Activated effector memory CD4-positive, alpha-beta T cell treated with Interleukin-2 at 50 U/mL for 16 hours (primary cell): ENCODE measurements around the gene TMEM156.
"Not testable (repeated sequence)": the region's sequence is repeated elsewhere in the genome, so short reads cannot be mapped to it uniquely, and the experiment has no call there.

Source experiments
- DNase-seq: peaks from one replicate; pipeline ENCODE4 v3.0.0-alpha.2; 2020

The TMEM156 gene

DNA sequence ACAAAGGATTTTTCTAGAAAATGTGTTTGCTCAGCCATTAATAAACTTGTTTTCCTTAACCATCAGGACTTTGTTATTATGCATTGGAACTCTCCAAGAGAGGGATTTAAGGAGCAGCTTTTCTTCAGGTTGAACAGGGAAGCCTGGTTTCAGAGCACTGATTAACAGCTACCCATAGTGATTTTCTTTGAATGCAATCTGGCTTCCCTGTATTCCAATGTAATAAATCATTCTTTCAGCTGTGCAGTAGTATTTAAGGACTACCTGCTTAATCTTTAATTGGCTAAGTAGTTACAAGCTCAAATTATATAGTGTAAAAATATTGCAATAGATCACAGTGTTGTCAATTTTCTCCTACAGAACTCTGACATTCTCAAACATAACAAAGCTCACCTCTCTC, 77.5 kb downstream of the TMEM156 start:
- DNase-seq, result no peak

DNA sequence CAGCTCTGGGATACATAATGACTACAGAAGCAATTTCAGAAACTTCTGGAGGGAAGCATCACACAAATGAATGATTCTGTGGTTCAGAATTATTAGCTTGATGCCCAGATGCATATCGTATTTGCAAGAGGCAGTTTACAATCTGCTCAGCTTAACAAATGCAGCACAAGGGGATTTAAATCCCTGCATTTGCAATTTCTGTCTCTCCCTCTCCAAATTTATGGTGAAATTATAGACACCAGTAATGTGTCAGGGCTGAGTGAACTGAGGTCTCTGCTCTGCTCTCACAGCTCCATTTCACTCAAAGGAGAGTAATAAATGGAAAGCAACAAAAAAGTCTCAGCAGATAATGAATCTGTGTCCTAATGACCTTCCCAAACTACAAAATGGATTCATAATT, 80.2 kb downstream of the TMEM156 start:
- DNase-seq, result no peak

DNA sequence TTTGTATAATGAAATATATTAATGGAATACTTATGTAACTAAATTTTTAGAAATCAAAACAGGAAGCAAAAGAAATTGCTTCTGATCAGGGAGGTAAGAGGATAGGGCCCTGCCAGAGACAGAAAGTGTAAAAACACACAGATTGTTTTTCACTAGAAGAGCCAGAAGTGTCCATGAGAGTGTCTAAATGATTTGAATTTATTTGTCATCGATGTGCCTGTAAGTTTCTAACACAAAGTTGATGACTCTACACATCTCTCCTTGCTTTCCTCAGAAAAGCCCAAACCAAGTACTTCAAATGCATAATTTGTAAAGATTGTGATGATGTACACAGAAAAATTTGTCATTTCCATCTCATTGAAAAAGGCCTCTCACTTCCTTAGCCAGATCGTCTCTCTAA, 80.6 kb downstream of the TMEM156 start:
- DNase-seq, result no peak

DNA sequence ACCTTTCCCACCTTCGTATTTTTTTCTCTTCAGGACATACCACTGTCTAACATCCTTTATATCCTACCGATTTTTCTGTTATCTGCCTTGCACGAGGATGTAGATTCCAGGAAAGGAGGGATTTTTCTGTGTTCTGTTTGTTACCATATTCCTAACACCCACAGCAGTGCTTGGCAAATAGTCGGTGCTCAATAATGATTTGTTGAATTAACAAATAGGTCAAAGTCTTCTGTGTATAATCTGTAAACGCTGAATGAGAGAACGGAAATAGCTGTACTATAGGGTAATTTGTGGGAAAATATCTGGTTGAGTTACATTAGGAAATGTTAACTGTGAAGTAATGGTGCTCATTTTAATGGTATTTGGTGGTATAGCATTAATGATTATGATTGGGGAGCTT, 81.5 kb downstream of the TMEM156 start:
- DNase-seq, result no peak

DNA sequence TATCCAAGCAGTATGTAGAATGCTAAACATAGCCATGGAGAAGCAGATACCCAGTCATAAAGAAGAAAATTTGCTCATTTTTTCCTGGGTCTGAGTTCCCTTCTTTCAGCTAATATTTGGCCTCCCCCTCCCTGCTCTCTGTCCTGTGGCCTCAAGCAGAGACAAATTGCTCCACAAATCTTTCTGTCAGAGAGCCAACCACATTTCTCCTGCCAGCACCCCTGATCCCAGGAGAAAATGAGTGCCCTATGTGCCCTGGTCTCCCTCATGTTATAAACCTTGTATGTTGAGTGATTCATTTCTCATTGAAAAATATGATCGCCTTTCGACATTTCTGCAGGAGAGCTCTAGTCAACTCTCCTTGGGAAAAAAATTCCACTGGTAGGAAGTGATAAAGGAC, 82.0 kb downstream of the TMEM156 start:
- DNase-seq, result no peak

DNA sequence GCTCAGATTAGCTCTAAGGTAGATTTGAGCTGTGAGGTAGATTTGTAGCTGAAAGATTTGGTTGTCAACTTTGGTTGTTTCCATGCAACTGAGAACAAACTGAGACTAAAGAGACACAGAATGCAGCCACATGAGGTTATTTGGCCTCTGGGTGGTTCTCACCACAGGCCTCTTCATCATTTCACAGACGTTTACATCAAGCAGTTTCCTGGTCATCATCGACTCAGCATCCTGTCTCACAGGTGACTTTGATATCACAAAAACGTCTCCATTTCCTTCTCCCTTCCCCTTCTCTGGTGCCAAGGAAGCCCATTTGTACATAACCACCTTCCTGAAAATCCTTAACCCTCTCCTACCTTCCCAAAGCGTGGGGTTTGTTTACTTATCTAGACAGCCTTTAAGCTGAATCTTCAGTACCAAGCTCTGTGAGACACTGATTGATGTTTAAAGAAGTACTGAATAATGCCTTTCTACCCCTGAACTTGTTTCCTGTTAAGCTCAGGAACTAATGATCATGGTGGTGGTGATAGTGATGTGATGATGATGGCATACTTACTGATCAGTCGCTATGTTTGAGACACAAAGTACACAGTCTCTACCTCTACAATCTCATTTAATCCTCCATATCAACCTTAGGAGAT, 82.7 kb downstream of the TMEM156 start:
- peak; percentile 2 for DNase-seq

DNA sequence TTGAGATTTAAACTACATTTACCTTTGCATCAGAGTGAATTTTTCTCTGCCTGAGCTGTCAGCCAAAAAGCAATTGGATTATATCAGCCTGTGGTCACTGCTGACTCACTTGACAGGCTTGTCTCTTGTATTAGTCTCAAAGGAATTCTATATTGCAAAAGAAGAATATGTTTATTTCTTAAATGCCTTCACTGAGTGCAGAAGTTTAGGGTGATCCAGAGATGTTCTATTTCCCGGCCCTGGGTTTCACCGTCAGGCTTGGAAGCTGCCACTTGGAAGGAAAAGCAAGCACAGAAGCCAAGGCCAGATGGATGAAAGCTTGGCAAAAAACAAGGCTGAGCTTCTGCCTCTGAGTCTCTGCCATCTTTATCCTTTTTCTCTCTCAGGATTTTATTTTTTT, 83.7 kb downstream of the TMEM156 start:
- no peak for DNase-seq

DNA sequence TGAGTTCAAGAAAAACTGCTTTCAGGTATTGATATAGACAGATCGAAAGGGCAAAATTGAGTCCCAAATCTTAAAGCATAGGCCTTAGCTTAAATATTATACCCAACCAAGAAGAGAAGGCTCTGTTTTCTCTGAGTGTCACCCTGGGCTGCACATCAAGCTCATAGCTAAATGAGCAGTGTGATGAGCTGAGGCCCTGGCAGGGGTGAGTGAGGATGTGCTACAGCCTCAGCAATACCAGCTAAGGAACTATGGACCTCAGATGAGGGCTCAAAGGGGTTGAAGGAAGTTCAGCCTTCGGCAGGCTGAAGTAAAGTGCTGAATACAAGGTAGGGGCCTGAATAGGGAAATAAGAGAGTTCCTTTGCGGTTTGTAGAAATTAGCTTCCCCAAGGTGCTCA, 85.3 kb downstream of the TMEM156 start:
- no peak for DNase-seq

DNA sequence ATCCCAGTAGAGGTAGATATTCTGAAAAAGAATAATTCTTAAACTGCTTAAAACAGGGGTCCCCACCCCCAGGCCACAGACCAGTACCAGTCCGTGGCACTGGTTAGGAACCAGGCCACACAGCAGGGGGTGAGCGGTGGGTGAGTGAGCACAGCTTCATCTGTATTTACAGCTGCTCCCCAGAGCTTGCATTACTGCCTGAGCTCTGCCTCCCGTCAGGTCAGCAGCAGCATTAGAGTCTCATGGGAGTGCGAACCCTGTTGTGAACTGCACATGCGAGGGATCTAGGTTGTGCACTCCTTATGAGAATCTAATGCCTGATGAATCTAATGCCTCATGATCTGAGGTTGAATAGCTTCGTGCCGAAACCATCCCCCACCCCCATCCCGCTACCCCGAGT, 87.8 kb downstream of the TMEM156 start:
- no peak for DNase-seq

DNA sequence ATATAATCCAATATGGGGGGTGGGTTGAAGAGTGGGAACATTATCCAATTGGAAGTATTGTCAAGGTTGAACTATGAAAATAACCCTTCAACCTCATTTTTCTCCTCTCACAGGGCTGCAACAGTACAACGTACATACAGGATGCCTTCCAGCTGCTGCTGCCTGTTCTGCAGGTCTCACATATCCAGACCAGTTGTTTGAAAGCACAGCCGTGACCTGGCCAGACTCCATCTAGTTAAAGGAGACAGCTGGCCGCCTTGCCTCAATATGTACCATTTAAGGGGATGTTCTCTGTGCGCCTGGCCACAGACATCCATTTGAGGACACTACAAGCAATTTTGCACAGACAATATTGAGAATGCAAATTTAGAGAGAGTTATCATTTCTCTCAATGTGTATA, 88.9 kb downstream of the TMEM156 start:
- no peak for DNase-seq

DNA sequence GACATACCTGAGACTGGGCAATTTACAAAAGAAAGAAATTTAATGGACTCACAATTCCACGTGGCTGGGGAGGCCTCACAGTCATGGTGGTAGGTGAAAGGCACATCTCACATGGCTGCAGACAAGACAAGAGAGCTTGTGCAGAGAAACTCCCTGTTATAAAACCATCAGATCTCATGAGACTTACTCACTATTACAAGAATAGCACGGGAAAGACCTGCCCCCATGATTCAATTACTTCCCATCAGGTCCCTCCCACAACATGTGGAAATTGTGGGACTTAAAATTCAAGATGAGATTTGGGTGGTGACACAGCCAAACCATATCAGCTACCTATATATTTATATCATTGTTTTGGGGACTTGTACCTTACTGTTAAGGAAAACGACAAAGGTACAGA, 90.3 kb downstream of the TMEM156 start:
- DNase-seq, result not testable (repeated sequence)

DNA sequence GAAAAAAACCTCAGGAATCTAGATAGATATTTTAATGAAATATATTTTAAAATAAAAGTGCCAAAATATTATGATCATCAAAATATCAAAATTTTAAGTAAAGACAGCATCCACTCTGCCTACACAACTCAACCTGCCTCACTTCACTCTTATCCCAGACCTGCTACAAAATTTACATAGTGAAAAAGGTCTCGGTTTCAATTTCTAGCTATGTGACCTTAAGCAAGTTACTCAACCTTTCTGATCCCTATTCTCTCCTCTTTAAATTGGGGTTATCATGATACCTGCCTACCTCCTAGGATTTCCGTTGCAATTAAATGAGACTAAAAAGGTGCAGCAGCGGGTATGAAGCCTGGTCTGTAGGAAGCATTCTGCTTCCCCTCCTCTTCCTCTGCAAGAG, 91.7 kb downstream of the TMEM156 start:
- DNase-seq, result no peak

DNA sequence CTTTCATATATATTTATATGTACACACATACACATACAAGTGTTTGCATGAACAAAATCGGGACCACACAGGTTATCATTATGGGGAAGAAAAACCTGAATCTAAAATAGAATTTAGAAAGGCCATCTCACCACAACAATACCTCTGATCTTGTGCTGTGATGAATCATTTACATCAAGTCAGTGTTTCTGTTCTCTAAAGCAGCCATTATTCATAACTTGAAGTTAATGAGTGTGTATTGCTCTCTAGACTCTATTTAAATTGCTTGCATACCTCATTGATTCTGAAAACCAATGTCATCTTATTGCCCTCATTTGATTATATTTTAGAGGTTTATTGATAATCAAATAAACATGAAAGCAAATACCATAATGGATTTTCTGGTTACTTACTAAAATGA, 93.0 kb downstream of the TMEM156 start:
- no peak for DNase-seq

DNA sequence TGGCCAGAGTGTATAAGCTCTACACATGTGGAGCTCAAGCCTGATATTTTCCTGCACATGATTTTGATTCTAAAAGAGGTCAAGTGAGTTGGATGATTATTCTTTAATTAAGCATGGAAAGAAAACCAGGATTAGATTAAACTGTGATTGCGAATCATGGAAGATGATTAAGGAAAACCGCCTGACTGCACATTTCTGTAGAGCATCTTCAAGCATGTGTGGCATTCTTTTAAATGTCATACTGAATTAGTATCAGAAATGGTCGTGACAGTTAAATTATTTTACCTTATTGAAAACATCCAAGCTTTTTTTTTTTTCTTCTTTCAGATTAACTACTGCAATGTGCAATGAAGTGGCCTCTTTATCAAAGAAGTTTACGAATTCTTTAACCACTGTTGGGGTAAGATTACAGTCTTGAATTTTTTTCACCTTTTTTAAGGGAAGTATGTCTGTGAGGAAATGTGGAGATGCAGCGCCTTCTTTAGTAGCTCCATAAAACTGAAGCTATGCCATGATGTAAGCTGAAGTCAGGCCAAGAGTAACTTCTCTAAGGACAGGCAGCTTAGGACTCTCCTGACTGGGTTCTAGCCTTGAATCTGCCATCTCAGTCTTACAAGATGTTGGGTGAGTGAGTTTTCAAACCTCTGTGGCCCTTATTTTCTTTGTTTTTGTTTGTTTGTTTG, 96.7 kb downstream of the TMEM156 start:
- DNase-seq, result no peak

DNA sequence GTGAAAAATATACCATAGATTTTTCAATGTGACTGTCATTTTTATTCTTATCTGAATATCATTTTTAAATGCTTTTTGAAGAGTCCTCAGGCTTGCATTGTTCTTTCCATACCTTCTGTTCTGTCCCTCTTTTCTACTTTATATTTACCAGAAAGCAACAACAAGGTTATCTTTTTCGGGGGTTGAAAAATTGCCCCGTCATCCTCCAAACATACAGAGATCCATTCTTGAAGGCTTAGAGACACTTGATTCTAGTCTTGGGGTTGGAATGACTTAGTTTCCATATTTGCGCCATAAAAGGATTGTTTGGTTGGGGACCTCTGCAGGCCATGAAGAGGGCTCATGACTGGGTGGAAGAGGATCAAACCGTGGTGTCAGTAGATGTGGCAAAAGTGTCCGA, 101.1 kb downstream of the TMEM156 start:
- DNase-seq, result no peak

DNA sequence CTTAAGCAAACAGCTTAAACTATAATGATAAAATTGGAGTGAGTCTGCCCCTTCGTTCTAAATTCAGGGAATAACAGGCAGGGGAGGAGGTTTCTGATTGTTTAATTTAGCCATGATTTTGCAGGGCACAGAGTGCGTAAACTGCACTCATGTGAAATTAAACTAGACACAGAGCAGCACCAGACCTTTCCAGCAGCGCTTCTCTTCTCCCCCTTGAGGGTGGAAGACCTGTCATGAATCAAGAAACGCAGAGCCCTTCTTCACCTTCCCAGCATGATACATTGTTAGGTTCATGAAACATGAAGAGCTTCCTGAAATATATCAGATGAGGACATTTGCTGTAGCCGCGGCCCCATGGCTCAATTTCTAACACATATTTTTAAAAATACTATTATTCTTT, 101.5 kb downstream of the TMEM156 start:
- DNase-seq, result no peak

DNA sequence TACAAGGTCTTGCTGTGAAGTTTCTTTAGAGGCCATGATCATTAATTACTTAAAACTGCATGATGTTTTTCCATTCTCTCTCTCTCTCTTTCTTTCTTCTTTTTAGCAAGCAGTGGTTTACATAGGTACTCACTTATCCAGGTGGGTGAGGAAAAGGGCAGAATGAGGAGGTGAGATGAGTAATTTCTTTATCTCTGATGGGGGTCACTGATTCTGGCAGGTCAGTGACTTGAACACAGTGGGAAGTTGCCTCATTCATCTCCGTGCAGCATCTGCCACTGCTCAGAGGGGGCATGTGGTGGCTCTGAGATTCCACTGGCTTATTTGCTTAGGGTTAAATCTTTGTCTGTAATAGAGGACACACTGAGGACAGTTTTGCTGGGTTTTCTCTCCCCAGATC, 102.0 kb downstream of the TMEM156 start:
- no peak for DNase-seq

DNA sequence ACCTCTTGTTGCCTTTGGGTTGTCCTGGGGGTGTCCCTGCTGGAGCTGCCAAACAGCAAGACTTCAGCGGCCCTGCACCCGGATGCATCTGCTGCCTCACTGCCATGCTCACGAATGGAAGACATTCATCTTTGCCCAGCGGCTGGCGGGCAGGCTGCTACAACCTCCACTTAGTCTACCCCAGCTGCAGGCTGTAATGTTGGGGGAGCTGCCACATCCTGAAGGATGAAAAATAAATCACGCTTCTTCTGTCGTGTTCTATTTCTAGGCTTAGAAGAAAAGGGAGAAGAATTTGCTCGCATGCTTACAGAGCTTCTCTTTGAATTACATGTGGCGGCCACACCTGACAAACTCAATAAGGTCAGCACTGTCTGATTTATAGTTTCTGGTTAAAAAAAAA, 103.2 kb downstream of the TMEM156 start:
- DNase-seq, result no peak

DNA sequence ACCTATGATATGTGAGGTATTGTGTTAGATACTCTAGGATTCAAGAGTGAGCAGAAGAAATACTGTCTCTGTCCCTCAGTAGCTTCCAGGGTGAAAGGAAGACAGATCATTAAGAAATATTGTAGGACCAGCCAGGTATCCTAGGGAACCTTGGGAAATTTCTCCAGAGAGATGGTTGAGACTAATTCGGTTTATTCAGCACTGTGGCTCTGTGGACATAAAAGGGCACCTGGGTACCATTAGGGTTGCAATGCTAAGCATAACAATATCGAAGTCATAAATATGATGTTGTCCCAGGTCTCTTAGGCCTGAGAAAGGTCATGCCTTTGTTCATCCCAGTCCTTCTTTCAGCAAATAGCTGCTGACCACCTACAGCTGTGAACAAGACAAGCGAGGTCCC, 103.6 kb downstream of the TMEM156 start:
- no peak for DNase-seq

DNA sequence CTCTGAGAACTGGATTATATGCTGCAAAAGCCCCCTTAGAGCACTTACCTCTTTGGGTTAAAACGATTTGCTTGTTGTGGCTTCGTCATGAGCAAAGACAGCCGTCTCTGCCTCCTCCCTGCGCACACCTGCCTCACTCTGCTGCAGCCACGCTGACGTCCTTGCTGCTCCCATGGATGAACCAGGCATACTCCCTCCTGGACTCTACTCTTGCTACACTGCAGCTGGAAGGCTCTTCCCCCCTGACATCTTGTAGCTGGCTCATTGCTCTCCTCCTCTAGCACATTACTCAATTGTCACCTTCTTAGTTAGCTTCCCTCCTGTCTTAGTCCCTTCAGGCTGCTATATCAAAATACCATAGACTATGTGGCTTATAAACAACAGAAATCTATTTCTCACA, 105.3 kb downstream of the TMEM156 start:
- DNase-seq, result no peak

DNA sequence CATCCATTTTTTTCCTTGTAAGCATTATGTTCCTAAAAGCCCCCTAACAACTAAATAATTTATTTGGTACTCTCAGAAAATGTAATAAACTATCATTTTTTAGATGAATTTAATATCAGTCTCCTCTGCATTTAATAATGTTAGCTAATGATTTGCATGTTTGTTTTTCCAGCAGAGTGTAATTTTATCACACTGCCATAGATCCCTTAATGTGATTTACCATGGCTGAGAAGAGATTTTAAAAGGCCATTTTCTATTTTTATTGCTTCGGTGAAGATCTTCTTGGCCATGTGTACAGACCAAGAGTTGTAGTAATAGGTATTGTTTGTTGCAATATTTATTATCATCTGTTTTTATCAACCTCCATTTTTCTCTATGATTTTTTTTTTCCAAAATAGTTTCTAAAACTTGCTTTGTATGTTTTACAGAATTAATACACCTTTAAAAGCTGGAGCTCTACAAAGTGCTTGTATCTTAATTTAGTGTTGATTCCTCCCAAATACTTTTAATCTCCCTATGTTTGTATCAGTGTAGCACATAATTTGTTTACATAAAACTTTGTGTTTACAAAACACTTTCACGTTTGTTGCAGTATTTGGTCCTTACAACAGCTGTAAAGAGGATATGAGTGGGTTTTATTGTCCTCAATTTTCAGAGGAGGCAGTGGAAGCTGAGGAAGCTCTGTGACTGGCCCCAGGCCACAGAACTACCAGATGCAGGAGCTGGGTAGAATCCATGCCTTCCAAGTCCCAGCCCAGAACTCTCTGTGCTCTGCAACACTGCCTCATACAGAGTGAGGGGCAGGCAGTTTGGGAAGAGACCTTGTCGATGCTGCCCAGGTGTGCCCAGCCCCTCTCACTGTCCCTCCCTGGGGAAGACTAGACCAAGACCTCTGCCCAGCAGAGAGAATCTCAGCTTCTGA, 106.5 kb downstream of the TMEM156 start:
- DNase-seq, result no peak

DNA sequence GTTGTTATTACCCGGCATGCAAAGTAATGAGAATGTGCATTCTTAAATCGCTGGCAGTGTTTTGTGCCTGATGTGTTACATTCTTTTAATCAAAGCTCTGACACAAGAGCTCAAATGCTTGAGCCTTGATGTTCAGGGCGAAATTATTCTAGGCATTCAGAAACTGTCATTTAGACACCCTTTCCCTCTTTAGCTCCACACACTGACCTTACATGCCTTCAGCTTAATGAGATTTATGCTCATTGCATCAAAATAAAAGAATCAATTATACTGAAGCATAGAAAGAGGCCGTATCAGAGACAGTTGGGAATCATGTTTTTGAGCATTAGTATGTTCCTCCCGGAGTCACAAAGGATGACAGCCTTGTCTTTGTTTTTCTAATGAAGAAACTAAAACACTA, 107.9 kb downstream of the TMEM156 start:
- no peak for DNase-seq

DNA sequence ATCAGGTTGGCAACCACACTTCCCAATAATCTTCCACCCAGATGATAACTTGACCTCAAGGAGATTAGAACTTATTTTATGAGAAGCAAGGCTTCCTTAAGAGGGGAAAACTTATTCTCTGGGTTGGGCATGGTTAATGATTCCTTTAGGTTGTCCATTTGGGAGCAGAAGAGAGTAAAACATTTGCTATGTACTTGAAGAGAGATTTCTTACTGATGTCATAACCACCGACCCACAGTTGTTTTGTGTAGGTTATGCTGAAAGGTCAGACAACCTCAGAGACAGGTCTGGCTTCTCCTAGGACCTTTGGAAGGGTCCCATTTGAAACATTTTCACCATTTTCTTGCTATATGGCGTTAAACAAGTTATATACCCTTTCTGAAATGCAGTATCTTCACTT, 108.5 kb downstream of the TMEM156 start:
- DNase-seq, result no peak

DNA sequence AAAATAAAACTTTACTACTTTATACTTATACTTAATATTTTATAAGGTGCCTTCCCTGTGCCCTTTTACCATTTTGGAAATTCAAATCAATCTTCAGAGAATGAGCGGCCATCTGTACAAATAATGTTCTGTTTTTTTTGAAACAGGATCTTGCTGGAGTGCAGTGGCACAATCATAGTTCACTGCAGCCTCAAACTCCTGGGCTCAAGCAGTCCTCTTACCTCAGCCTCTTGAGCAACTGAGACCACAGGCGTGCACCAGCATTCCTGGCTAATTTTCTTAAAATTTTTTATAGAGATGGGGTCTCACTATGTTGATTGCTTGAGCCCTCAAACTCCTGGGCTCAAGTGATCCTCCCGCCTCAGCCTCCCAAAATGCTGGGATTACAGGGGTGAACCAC, 111.1 kb downstream of the TMEM156 start:
- DNase-seq, result no peak
